Measurements from ENCODE around the gene SURF1.

SURF1 gene

DNA sequence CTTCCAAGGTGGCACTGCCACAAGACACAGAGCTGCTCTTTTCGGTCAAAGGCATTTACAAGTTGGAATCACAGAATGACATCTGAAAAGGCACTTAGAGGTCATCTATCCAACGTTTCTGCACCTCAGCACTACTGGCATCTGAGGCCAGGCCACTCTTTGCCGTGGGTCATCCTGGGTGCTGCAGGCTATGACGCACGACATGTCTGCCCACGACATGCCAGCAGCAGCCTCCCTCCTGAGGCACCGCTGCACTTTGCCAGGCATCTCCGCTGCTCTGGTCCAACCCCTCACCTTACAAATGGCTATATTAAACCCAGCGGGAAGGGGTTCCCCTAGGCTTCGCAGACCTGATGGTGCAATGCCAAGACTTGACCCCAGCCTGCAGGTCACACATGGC is 11.5 kb upstream of the SURF1 start:
- no peaks in the 10 kb centered on the region for H3K9me3 Mint-ChIP-seq
- peak overlapping the region in 1 of 2 donors; percentile 94 for H3K4me3 Mint-ChIP-seq
- H3K27ac Mint-ChIP-seq: peak overlapping the region in 1 of 2 donors; percentile 97
- no peaks in the 10 kb centered on the region for H3K27me3 Mint-ChIP-seq
- H3K36me3 Mint-ChIP-seq (ENCODE audit: insufficient read depth): peaks cover 95% of the 10 kb centered on the region
- H3K4me1 Mint-ChIP-seq (ENCODE audit: low read depth in 2 of 2): peaks cover 55 to 70% of the 10 kb centered on the region in 2 donors
- ATAC-seq (replicated peaks) (no peak), DNase-seq (no peak)

DNA sequence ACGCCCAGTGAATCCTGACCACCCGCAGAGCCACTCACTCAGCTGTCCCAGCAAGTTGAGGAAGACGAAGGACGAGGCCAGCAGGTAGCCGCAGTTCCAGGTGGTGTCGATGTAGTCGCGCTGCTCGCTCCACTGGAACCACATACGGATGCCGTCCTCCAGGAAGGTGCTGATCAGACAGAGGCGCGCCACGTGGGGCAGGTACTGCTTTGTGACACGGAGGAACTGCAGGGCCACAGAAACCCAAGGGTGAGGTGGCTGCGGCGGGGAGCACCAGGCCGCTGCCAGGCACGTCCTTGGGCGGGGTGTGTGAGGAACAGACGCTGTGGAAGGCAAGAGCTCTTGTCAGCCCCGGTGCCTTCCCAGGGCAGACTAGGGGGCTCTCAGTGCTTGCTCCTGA is 10.9 kb upstream of the SURF1 start:
- DNase-seq (no peak), ATAC-seq (replicated peaks) (no peak)
- peaks cover 50 to 65% of the 10 kb centered on the region in 2 donors for H3K4me1 Mint-ChIP-seq (ENCODE audit: low read depth in 2 of 2)
- H3K27ac Mint-ChIP-seq: peak overlapping the region in 1 of 2 donors; percentile 54
- H3K4me3 Mint-ChIP-seq: peak overlapping the region in 1 of 2 donors; percentile 10
- no peaks in the 10 kb centered on the region for H3K27me3 Mint-ChIP-seq
- no peaks in the 10 kb centered on the region for H3K9me3 Mint-ChIP-seq
- H3K36me3 Mint-ChIP-seq (ENCODE audit: insufficient read depth): peaks cover 95% of the 10 kb centered on the region

- Mint-ChIP-seq H3K27me3 (no peaks in the 10 kb centered on the region), H3K36me3 (ENCODE audit: insufficient read depth) (peaks cover 98% of the 10 kb centered on the region), H3K27ac (no peak overlapping the region), H3K4me1 (ENCODE audit: low read depth in 2 of 2) (peaks cover 45 to 62% of the 10 kb centered on the region in 2 donors), H3K9me3 (no peaks in the 10 kb centered on the region), H3K4me3 (no peak overlapping the region)
- no peak for ATAC-seq (replicated peaks)
- DNase-seq: no peak
Observed at GRCh38 chr9:133366435-133366834, 10.1 kb upstream of the SURF1 start.

GRCh38 chr9:133362359-133363044 is 6.2 kb upstream of the SURF1 start:
- Mint-ChIP-seq H3K27me3 (no peaks in the 10 kb centered on the region), H3K4me1 (ENCODE audit: low read depth in 2 of 2) (peaks cover 40 to 43% of the 10 kb centered on the region in 2 donors), H3K9me3 (no peaks in the 10 kb centered on the region), H3K27ac (peak overlapping the region; percentile 61 to 77), H3K36me3 (ENCODE audit: insufficient read depth) (peaks cover 95% of the 10 kb centered on the region), H3K4me3 (no peak overlapping the region)
- DNase-seq: no peak
- no peak for ATAC-seq (replicated peaks)

- H3K27ac Mint-ChIP-seq: peak overlapping the region; percentile 44 to 77
- DNase-seq: no peak
Observed at GRCh38 chr9:133361507-133362092, 5.3 kb upstream of the SURF1 start.

DNA sequence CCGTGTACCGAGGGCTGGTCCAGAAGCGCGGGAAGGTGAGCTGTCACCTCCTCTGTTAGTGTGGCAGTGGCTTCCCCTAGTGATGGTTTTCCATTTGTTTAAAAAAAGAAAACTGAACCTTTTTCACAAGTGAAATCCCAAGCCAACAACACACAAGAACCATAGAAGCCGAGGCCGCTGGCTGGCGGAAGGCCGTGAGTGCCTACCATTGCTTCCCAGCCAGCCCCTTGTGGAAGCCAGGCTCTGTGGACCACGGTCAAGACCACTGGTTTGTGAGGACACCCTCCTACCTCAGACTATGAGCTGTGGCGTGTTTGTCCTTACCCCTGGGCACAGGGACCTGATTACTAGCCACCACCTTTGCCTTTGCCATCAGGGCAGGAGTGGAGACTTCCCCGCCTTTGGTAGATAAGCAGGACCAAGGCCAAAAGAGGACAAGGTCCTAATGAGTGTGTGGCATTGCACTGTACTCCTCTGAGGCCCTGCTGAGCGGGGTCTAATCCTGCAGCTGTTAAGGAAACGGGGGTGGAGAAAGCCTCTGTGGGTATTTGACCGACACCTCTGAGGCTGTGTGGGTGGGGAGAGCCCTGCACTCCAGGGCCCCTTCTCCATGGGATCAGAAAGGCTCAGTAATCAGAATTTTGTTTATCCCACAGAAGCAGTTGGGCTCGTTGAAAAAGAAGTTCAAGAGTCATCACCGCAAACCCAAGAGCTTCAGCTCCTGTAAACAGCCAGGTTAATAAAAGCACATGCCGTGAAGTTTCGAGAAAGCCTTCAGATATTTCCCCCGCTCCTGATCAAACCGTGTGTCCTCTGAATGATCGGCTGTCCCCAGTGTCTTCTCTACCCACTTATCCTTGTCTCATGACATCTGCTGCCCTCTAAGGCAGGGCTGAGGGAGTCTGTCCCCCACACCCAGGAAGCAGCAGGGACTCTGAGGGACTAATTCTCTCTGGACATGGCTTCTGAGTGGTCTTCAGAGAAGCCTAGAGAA is 4.4 kb upstream of the SURF1 start:
- peak overlapping the region; percentile 73 to 77 for H3K27ac Mint-ChIP-seq
- H3K27me3 Mint-ChIP-seq: no peaks in the 10 kb centered on the region
- DNase-seq: no peak
- peaks cover 37 to 45% of the 10 kb centered on the region in 2 donors for H3K4me1 Mint-ChIP-seq (ENCODE audit: low read depth in 2 of 2)
- H3K9me3 Mint-ChIP-seq: no peaks in the 10 kb centered on the region
- peaks cover 91% of the 10 kb centered on the region for H3K36me3 Mint-ChIP-seq (ENCODE audit: insufficient read depth)
- ATAC-seq (replicated peaks): no peak
- peak overlapping the region in 1 of 2 donors; percentile 33 for H3K4me3 Mint-ChIP-seq

More at GRCh38 chr9:133361507-133362092, 5.3 kb upstream of the SURF1 start:
- H3K4me1 Mint-ChIP-seq (ENCODE audit: low read depth in 2 of 2): peaks cover 43 to 45% of the 10 kb centered on the region in 2 donors
- no peak for ATAC-seq (replicated peaks)
- H3K36me3 Mint-ChIP-seq (ENCODE audit: insufficient read depth): peaks cover 94% of the 10 kb centered on the region
- H3K9me3 Mint-ChIP-seq: no peaks in the 10 kb centered on the region
- H3K4me3 Mint-ChIP-seq: peak overlapping the region in 1 of 2 donors; percentile 33
- no peaks in the 10 kb centered on the region for H3K27me3 Mint-ChIP-seq

DNA sequence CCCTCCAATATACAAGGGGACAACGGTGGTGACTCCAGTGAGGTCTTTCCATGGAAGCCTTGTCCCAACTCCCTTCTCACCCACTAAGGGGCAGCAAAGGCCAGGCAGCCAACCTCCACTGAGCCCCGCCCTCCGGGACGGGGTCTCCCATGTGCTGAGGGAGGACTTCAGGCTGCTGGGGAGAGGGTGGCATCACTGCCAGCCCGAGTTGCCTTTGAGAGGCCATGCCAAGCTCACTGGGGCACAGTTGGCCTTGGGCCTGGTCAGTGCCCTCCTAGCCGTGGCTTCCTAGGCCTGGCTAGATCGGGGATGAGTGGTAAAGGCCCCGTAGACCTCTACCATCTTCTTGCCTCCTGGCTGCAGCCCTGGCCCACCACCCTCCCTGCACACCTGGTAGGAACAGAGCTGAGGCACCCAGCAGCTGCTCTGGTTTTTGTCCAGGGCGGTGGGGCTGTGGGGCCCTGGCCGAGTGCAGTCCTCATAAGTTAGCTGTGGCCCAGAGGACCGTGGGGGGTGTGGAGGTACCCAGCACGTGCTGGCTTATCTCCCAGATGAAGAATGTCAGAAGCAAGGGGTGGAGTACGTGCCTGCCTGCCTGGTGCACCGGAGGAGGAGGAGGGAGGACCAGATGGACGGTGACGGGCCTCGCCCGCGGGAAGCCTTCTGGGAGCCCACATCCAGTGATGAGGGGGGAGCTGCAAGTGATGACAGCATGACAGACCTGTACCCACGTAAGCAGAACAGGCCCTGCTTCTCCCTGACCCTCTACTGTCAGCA is 3.3 kb upstream of the SURF1 start:
- Mint-ChIP-seq H3K4me3 (peak overlapping the region in 1 of 2 donors; percentile 31), H3K27me3 (no peaks in the 10 kb centered on the region), H3K9me3 (no peaks in the 10 kb centered on the region), H3K4me1 (ENCODE audit: low read depth in 2 of 2) (peaks cover 35 to 45% of the 10 kb centered on the region in 2 donors), H3K36me3 (ENCODE audit: insufficient read depth) (peaks cover 84% of the 10 kb centered on the region), H3K27ac (peak overlapping the region; percentile 73 to 77)
- ATAC-seq (replicated peaks) (no peak), DNase-seq (no peak)

DNA sequence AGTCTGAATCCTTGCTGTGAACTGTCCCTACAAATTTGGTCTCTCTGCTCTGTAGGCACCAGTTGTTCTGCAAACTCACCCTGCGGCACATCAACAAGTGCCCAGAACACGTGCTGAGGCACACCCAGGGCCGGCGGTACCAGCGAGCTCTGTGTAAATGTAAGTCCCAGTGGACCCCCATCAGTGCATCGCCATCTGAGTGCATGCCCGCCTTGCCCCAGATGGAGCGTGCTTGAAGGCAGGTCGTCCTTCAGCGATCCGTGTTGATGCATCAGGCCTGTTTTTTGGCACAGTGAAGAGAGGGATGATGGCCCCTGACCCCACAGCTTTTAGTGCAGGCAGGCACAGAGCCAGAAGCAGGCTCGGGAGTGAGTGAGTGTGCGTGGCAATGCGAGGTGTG is 1.4 kb upstream of the SURF1 start:
- H3K27ac Mint-ChIP-seq: peak overlapping the region in 1 of 2 donors; percentile 86
- no peaks in the 10 kb centered on the region for H3K9me3 Mint-ChIP-seq
- H3K27me3 Mint-ChIP-seq: no peaks in the 10 kb centered on the region
- peaks cover 36 to 41% of the 10 kb centered on the region in 2 donors for H3K4me1 Mint-ChIP-seq (ENCODE audit: low read depth in 2 of 2)
- H3K4me3 Mint-ChIP-seq: peak overlapping the region; percentile 86 to 87
- ATAC-seq (replicated peaks) (no peak), DNase-seq (no peak)
- H3K36me3 Mint-ChIP-seq (ENCODE audit: insufficient read depth): peaks cover 81% of the 10 kb centered on the region

- no peaks in the 10 kb centered on the region for H3K9me3 Mint-ChIP-seq
- peak overlapping the region; percentile 86 for H3K27ac Mint-ChIP-seq
- peak overlapping the region; percentile 86 to 87 for H3K4me3 Mint-ChIP-seq
- H3K36me3 Mint-ChIP-seq (ENCODE audit: insufficient read depth): peaks cover 81% of the 10 kb centered on the region
- no peaks in the 10 kb centered on the region for H3K27me3 Mint-ChIP-seq
- DNase-seq: no peak
- H3K4me1 Mint-ChIP-seq (ENCODE audit: low read depth in 2 of 2): peaks cover 31 to 34% of the 10 kb centered on the region in 2 donors
- peak; percentile 34 for ATAC-seq (replicated peaks)
Observed at GRCh38 chr9:133355881-133356357, 368 bp downstream of the SURF1 start.

GRCh38 chr9:133354766-133355165 is 1.5 kb downstream of the SURF1 start:
- Mint-ChIP-seq H3K36me3 (ENCODE audit: insufficient read depth) (peaks cover 81% of the 10 kb centered on the region), H3K4me1 (ENCODE audit: low read depth in 2 of 2) (peaks cover 30% of the 10 kb centered on the region in 2 donors)

DNA sequence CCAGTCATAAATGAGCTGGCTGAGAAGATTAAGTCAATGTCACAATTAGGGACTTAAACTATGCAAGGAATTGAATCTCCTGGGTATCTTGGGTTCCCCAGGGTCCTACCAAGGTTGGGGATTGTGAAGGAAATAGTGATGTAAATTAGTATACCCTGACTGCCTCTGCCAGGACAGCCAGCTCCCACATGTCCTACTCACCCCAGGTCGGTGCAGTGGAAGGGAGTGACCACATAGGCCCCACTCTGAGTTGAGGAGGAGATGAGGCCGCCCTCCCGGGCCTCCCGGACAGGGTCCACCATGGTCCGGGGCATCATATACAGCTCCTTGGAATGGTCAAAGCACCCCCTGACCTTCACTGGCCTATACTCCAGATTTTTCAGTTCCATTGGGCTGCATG is 2.7 kb downstream of the SURF1 start:
- peaks cover 32 to 34% of the 10 kb centered on the region in 2 donors for H3K4me1 Mint-ChIP-seq (ENCODE audit: low read depth in 2 of 2)
- peak overlapping the region in 1 of 2 donors; percentile 79 for H3K27ac Mint-ChIP-seq
- peaks cover 81% of the 10 kb centered on the region for H3K36me3 Mint-ChIP-seq (ENCODE audit: insufficient read depth)

More at GRCh38 chr9:133354766-133355165, 1.5 kb downstream of the SURF1 start:
- ATAC-seq (replicated peaks): no peak
- Mint-ChIP-seq H3K9me3 (no peaks in the 10 kb centered on the region), H3K27me3 (no peaks in the 10 kb centered on the region), H3K4me3 (peak overlapping the region; percentile 86 to 87), H3K27ac (peak overlapping the region in 1 of 2 donors; percentile 86)
- DNase-seq: no peak

GRCh38 chr9:133352635-133353340 is 3.5 kb downstream of the SURF1 start:
- no peak for ATAC-seq (replicated peaks)
- H3K27ac Mint-ChIP-seq: peak overlapping the region in 1 of 2 donors; percentile 79
- H3K27me3 Mint-ChIP-seq: no peaks in the 10 kb centered on the region
- H3K9me3 Mint-ChIP-seq: no peaks in the 10 kb centered on the region
- peaks cover 29 to 32% of the 10 kb centered on the region in 2 donors for H3K4me1 Mint-ChIP-seq (ENCODE audit: low read depth in 2 of 2)
- peaks cover 83% of the 10 kb centered on the region for H3K36me3 Mint-ChIP-seq (ENCODE audit: insufficient read depth)
- DNase-seq: no peak
- peak overlapping the region in 1 of 2 donors; percentile 36 for H3K4me3 Mint-ChIP-seq

More for the DNA sequence above, 2.7 kb downstream of the SURF1 start:
- DNase-seq (no peak), ATAC-seq (replicated peaks) (no peak)
- no peaks in the 10 kb centered on the region for H3K27me3 Mint-ChIP-seq
- no peaks in the 10 kb centered on the region for H3K9me3 Mint-ChIP-seq
- H3K4me3 Mint-ChIP-seq: no peak overlapping the region

Data from effector memory CD8-positive, alpha-beta T cell (primary cell).